ENCODE measurements around the gene SUN1. TPM values are rescaled to one million over a fixed set of nuclear protein-coding genes. Genes with fewer than 3 reads are reported as not detected.

SUN1 gene
- total and polyA plus RNA-seq, 2 experiments from 2014 or later = 63.3 to 145 TPM

DNA sequence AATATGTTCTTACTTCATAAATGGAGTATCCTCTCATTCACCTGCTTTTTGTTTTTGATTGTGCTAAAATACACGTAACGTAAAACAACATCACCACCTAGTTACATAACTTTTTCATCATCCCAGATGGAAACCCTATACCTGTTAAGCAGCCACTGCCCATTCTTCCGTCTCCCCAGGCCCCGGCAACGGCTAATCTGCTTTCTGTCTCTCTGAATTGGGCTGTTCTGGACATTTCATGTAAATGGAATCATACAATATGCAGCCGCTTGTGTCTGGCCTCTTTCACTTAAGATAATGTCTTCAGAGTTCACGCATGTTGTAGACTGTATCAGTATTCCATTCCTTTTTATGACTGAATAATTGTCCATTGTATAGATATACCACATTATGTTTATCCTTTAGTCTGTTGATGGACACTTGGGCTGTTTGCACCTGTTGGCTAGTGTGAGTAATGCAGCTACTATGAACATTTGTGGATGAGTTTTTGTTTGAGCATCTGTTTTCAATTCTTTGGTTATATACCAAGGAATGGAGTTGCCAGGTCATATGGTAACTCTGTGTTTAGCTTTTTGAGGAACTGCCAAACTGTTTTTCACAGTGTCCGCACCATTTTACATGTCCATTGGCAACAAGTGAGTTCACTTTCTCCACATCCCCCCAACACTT is 14.1 kb upstream of the SUN1 start (continued):
- TF ChIP-seq, protein P1, sequence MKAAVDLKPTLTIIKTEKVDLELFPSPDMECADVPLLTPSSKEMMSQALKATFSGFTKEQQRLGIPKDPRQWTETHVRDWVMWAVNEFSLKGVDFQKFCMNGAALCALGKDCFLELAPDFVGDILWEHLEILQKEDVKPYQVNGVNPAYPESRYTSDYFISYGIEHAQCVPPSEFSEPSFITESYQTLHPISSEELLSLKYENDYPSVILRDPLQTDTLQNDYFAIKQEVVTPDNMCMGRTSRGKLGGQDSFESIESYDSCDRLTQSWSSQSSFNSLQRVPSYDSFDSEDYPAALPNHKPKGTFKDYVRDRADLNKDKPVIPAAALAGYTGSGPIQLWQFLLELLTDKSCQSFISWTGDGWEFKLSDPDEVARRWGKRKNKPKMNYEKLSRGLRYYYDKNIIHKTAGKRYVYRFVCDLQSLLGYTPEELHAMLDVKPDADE (IDR thresholded peaks at IDR 0.05) = no peak
- no peak for TF ChIP-seq NANOG (IDR thresholded peaks at IDR 0.05; ENCODE audit: borderline replicate concordance)

GRCh38 chr7:820341-820740 is 11.9 kb upstream of the SUN1 start:
- H3K79me2 ChIP-seq (replicated peaks; ENCODE audit: insufficient read depth) = peaks cover 84% of the 10 kb centered on the region
- Mint-ChIP-seq H3K9me3 (no peaks in the 10 kb centered on the region; the same call in 2 of the 3 replicates), H3K4me3 (no peak overlapping the region), H3K36me3 (ENCODE audit: low read depth) (peaks cover 20% of the 10 kb centered on the region), H3K27me3 (ENCODE audit: insufficient read depth, low read depth, poor library complexity) (peaks cover 16% of the 10 kb centered on the region), H3K27ac (no peak overlapping the region), H3K4me1 (peaks cover 57% of the 10 kb centered on the region)
- no peaks in the 10 kb centered on the region for H3K27me3 ChIP-seq (ENCODE audit: insufficient read depth)
- H3K36me3 ChIP-seq (ENCODE audit: insufficient read depth) = no peaks in the 10 kb centered on the region
- no peak overlapping the region for H3K4me2 ChIP-seq
- no peak for ATAC-seq
- peaks cover 17% of the 10 kb centered on the region for H3K4me1 ChIP-seq (ENCODE audit: insufficient read depth)
- no peak for DNase-seq (ENCODE audit: low spot score)
- no peak overlapping the region for H3K4me3 ChIP-seq
- H3K27ac ChIP-seq (ENCODE audit: low read depth) = no peak overlapping the region
- H2AFZ ChIP-seq = no peak overlapping the region
- no peak for TF ChIP-seq NANOG (IDR thresholded peaks at IDR 0.05; ENCODE audit: borderline replicate concordance)
- no peak for TF ChIP-seq EZH2 (IDR thresholded peaks at IDR 0.05; ENCODE audit: low read depth, unreplicated experiment)
- TF ChIP-seq CREB1 (CRISPR knock-in tag; IDR thresholded peaks at IDR 0.05; ENCODE audit: low read depth) = no peak
- no peak for TF ChIP-seq POLR2AphosphoS5 (IDR thresholded peaks at IDR 0.05; ENCODE audit: low read depth)
- TF ChIP-seq ZNF462 (CRISPR knock-in tag; IDR thresholded peaks at IDR 0.05) = no peak
- TF ChIP-seq JUNB (IDR thresholded peaks at IDR 0.05; ENCODE audit: unreplicated experiment) = no peak
- TF ChIP-seq, protein P2, sequence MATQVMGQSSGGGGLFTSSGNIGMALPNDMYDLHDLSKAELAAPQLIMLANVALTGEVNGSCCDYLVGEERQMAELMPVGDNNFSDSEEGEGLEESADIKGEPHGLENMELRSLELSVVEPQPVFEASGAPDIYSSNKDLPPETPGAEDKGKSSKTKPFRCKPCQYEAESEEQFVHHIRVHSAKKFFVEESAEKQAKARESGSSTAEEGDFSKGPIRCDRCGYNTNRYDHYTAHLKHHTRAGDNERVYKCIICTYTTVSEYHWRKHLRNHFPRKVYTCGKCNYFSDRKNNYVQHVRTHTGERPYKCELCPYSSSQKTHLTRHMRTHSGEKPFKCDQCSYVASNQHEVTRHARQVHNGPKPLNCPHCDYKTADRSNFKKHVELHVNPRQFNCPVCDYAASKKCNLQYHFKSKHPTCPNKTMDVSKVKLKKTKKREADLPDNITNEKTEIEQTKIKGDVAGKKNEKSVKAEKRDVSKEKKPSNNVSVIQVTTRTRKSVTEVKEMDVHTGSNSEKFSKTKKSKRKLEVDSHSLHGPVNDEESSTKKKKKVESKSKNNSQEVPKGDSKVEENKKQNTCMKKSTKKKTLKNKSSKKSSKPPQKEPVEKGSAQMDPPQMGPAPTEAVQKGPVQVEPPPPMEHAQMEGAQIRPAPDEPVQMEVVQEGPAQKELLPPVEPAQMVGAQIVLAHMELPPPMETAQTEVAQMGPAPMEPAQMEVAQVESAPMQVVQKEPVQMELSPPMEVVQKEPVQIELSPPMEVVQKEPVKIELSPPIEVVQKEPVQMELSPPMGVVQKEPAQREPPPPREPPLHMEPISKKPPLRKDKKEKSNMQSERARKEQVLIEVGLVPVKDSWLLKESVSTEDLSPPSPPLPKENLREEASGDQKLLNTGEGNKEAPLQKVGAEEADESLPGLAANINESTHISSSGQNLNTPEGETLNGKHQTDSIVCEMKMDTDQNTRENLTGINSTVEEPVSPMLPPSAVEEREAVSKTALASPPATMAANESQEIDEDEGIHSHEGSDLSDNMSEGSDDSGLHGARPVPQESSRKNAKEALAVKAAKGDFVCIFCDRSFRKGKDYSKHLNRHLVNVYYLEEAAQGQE (IDR thresholded peaks at IDR 0.05; ENCODE audit: unreplicated experiment) = no peak
- TF ChIP-seq, protein P1 (IDR thresholded peaks at IDR 0.05) = no peak
- no peak for TF ChIP-seq ZNF114 (CRISPR knock-in tag; IDR thresholded peaks at IDR 0.05)
- TF ChIP-seq EZH2phosphoT487 (IDR thresholded peaks at IDR 0.05; ENCODE audit: unreplicated experiment) = no peak
- no peak for TF ChIP-seq STAT1 (IDR thresholded peaks at IDR 0.05; ENCODE audit: unreplicated experiment)
- no peak for TF ChIP-seq ZNF331 (CRISPR knock-in tag; IDR thresholded peaks at IDR 0.05; ENCODE audit: low read depth)
- no peaks in the 10 kb centered on the region for H3K9me2 ChIP-seq (ENCODE audit: insufficient read depth)
- H4K20me1 ChIP-seq (replicated peaks; ENCODE audit: insufficient read depth) = peaks cover 54% of the 10 kb centered on the region
- peaks cover 10% of the 10 kb centered on the region; the same call in 1 of the 2 replicates for H3F3A ChIP-seq (replicated peaks; ENCODE audit: low read depth)

Measured in GM23338 (cell line).